VCaP (cell line): ENCODE results near the gene GSTM4.
"Not testable (repeated sequence)": the region's sequence is repeated elsewhere in the genome, so short reads cannot be mapped to it uniquely, and the experiment has no call there.

Source experiments
- H3K27ac ChIP-seq: fragments of 450-650 bp; 2 replicates; pipeline ENCODE4 v1.5.1; 2017
- CTCF ChIP-seq: fragments of 450-650 bp; conservative IDR thresholded peaks from 2 replicates; pipeline ENCODE4 v1.5.1; 2017; ENCODE audit warnings: mild to moderate bottlenecking, moderate library complexity

The GSTM4 gene

GRCh38 chr1:109697066-109697465, 41.2 kb downstream of the GSTM4 start:
- no peak for TF ChIP-seq CTCF
- H3K27ac ChIP-seq, result no peak overlapping the region

GRCh38 chr1:109697861-109698260, 42.0 kb downstream of the GSTM4 start:
- H3K27ac ChIP-seq, result not testable (repeated sequence)

GRCh38 chr1:109702940-109703339, 47.0 kb downstream of the GSTM4 start:
- H3K27ac ChIP-seq, result not testable (repeated sequence)

GRCh38 chr1:109704173-109704572, 48.3 kb downstream of the GSTM4 start:
- H3K27ac ChIP-seq, result no peak overlapping the region
- no peak for TF ChIP-seq CTCF

- no peak overlapping the region for H3K27ac ChIP-seq
- no peak for TF ChIP-seq CTCF
These were observed 49.5 kb downstream of the GSTM4 start for GRCh38 chr1:109705411-109705810.

- H3K27ac ChIP-seq, result not testable (repeated sequence)
These were observed 53.0 kb downstream of the GSTM4 start for GRCh38 chr1:109708949-109709348.

- not testable (repeated sequence) for H3K27ac ChIP-seq
These were observed 53.9 kb downstream of the GSTM4 start for GRCh38 chr1:109709822-109710221.
